NCI-H2227 treated with DMSO at 0.1 percent for 48 hours (cell line): Measurements from ENCODE around the gene PPFIBP2.

ENCODE experiments used
- DNase-seq: peaks from one replicate; lab custom pipeline; 2025; lab: John Stamatoyannopoulos, UW

The PPFIBP2 gene

DNA sequence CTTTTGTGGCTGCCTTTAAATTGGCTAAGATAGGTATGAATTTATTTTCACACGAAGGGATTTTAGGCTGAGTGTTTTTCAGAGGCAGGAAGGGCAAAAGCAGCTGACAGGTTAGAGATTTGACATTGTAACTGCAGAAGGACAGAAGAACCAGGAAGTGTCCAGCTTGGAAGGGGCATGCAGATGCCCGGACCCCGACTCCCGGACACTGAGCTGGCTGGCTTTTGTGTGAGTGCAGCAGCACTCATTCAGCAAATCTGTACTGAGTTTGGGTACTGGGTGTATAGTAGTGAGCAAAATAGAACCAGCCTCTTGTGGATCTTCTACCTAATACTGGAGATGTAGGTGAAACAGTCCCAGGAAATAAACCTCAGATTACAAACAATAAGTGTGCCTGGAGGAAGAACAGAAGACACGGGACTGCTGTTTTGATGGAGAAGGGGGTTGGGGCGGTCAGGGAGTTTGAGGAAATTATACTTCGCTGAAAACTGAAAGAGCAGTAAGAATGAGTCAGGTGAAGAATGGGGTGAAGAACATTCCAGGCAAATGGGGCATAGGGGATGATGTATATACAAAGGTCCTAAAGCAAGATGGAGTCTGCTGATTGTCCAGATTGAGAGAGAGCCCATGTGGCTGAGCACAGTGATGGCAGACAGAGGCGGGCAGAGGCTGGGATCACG lies 64.6 kb downstream of the PPFIBP2 start:
- no peak for DNase-seq

DNA sequence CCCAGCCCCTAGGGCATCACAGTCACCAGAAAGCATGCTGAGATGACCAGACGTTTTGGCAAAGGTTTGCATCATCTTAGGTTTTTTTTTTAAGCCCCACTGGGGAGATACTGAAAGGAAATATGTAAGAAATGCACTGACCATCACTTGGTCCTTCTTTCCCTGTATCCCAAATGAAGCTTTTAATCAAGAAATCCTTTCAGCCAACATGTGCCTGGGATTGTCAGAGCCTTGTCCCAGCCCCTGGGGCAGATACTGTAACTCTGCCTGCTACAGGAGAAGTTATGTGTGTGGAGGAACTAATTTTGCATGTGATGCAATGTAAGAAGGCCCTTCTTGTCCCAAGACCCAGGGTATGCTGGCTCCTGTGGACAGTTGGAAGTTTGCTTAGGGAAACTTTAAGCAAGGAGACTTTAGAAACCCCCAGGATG lies 65.6 kb downstream of the PPFIBP2 start:
- DNase-seq = no peak

DNA sequence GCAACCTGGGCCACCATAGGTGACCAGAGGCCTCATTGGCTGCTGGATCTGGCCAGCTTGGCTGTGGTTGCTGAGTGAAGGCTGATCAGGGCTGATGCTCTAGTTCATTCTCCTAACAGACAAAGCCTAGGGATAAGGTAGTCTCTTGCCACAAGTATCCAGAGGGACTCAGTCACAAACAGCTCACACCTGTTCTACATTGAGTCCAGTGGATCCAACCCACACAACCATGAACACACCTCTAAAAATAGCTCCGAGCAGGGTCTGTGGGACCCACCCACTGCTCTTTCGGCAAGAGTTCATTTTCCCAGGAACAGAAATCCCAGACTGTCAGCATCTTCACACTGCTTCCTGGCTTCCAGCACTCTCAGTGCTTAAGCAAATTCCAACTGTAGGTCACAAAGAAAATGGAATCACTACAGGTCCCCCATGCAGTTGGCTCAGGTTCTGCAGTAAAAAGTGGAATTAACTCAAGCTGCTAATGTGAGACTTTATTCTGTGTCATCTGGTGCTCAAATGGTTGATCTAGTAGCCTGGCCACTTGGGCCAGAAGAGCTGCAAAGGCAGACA lies 67.3 kb downstream of the PPFIBP2 start:
- no peak for DNase-seq

DNA sequence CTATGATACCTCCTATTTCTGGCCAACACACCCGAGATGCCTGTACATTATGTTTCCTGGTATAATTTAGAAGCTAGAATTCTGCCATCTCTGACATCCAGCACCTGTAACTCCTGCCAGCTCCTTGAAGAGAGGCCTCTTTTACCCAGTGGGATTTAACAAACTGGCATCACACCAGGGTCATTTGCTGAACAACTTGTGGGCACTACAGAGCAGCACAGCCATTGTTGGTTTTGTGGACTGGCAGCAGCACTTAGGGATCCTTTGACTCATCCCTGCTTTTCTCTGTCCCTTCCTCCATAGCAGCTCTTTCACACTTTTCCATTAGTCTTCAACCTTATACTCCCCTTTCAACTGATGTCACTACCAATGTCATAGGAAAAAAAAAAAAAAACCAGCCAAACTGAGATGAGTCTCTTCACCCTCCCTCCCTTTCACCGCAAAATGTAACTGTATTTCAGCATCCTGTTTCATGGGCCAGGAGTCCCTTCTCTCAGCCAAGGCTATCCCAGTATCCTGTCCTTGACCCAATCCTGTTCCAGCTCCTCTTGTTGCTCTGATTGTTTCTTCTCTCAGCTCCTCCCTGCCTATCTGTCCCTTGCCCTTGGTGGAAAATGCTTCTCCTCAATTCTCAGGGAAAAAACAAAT lies 68.7 kb downstream of the PPFIBP2 start:
- no peak for DNase-seq

DNA sequence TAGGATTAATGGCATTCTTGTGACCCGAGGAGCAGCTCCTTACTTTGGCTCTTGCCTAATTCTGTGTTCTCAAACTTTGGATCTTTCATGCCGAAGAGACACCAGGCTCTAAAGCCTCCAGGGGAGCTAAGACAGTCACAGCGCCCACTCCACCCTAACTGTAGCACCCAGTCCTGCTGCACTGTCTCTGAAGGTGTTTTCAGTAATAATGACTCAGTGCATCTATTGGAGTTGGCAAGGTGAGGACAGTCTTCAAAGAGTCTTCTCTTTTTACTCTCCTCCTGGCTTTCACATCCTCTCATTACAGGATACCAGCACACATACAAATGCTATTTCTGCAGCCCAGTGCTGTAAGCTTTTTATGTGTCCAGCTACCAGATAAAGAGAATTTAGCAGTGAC lies 69.4 kb downstream of the PPFIBP2 start:
- no peak for DNase-seq

DNA sequence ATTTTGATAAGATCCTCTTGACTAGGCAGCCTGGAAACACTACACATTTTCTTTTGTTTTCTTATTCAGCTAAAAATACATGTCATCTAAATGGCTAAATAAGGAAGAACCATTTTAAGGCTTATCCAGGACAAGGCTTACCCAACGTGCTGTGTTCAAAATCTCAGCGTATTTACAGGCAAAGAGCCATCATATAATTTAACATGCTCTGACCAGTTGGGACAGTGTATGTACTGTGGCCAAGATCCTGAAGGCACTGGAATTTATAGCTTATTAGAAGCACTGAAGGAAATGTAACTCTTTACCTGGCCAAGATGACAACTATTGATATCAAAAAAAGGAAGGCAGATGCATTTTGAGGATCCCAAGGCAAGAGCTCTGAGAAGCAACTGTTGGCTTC lies 71.1 kb downstream of the PPFIBP2 start:
- no peak for DNase-seq

DNA sequence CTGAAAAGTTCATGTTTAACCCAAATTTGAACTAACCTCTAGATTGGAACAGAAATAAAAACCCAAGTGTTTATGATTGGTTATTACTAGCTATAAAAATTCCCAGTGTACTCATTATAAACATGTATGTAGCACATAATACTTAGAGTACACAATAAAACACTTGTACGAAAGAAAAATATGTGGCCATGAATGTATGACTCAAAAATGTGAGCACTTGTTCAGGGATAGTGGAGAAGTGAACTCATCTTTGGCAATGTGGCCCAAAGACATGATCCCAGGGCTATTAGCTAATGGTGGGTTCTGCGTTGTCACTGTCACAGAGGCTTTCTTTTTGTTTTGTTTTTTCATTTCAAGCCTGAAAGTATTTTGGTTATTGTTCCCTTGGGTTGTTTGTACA lies 72.0 kb downstream of the PPFIBP2 start:
- DNase-seq = no peak

DNA sequence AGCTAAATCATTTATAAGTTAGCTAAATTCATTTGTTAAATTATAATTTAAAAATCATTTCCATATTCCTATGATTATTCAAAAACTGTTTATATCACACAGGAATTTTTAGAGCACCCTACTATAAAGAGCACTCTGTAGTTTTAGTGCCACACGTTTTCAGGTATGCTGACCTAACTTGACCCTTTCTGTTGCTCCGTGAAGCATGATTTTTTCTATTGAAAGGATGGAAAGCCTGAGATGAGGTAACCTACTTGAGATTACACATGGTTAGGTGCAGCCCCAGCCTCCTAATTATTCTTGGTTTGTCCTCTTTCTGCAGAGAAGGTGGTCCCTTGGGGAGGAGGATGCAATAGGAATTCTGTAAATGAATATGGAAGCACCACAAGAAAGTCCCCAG lies 72.6 kb downstream of the PPFIBP2 start:
- no peak for DNase-seq

DNA sequence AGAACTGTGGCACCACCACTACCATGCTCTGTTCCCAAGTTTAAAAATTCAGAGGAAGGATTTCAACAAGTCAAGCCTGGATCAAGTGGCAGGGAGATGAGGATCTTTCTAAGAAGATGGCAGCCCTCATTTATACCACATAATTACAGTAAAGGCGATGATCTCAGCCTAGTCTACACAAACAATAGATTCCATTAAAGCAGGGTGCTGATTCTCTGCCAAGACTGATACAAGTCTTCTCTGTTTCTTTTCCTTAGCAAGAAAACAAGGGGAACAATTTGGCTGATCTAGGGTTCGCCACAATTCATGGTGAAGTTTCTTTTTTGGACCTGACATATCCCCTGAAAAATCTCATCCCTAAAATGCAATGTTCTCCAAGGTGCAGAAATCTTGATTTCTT lies 73.9 kb downstream of the PPFIBP2 start:
- DNase-seq = no peak

DNA sequence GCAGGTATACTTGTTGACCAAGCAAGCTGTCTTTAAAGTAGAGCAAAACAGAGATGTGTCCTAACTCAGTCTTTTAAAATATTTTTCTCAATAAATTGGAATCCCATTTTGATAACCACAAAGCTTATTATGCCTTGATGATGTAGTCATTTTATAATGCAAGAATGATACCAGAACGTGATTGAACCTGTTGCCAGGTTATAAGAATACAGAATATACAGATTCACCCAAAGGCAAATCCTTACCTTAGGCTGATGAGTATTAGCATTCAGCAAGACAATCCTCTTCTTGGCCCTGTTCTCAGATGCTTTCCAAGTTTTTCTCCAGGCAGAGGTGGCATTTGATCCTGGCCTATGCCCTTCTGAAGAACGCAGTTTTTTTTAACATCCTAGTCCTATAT lies 76.1 kb downstream of the PPFIBP2 start:
- DNase-seq = no peak

DNA sequence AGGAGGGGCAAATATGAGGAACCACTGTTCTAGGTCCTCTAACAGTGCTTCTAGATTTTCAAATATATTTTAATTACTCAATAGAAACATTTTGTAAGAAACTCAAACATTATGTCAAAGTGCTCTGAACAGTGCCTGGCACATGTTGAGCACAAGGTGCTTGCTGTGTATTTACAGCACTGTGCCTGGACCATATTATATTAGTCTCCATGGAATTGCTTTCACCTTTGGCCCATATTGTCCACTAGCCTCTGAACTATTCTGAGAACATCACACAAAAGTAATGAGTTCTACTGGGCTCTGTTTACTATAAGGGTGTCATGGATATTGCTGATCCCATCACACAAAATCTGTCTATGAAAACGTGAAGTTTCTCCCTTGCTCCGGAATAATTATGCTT lies 76.7 kb downstream of the PPFIBP2 start:
- DNase-seq = no peak

DNA sequence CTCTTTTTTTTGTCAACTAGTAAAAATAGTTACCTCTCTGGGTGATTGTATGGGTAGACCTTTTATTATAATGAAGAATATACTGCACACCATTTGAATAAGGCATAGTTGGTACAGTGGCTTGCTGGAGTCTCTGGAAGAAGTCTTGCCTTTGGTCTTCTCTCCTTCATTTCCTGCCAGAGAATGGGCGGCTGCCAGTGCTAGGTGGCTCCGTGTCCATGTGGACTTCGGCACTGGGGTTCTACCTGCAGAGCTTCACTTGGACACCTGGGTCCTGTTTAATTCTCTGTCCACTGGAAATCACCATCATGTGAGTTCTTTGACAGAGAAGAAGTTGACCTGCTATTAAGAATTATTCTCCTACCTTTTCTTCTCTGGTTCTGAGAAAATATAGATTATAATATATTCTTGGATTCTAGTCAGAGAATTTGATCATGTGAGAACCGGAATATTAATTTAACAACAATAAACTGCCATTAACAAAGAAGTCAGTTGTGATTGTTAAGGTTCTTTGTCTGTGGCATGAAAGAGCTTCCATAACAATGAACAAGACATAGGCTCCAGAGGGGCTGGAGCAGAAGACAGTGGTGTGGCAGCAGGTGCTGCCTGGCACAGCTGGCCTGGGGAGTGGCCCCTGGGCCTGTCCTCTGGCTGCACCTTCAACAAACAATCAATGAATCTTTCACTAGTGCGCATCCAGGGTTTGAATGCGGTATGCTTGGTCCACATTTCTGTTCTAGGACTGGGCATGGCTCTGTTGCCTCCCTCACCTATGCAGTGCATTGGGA lies 77.5 kb downstream of the PPFIBP2 start:
- no peak for DNase-seq

DNA sequence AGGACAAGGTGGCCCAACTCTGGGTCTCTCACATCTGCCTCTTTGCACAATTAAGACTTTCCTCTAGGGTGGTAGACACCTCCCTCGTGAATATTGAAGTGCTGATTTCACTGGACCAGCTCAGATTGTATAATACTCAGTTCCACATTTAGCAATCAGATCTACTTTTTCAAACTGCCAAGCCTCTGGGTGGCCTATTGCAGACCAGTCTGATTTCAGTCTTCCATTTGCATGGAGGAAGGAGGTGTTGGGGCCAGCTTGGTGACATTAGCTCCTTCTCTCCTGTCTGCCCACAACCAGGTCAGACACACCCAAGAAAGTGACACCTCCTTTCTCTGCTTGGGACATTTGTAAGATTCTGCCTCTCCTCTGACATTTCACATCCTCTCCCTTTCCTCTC lies 78.2 kb downstream of the PPFIBP2 start:
- no peak for DNase-seq

DNA sequence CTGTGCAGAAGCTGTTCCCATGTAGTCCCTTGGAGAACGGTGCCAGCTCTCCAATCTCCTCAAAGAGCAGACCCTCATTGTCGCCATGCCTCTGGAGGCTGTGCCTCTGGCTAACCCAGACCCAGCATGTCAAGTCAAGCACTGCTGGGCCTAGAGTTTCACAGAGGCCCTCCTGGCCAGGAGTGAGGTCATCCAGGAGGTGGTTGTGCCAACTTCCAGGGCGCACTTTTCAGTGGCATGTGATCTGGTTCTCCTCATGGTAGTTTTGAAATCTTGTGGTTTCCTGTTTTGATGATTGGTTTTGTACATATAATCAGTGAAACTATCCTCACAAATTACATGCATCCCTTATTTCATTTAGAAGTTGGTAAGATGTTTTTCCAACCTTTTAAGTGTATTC lies 78.9 kb downstream of the PPFIBP2 start:
- no peak for DNase-seq

DNA sequence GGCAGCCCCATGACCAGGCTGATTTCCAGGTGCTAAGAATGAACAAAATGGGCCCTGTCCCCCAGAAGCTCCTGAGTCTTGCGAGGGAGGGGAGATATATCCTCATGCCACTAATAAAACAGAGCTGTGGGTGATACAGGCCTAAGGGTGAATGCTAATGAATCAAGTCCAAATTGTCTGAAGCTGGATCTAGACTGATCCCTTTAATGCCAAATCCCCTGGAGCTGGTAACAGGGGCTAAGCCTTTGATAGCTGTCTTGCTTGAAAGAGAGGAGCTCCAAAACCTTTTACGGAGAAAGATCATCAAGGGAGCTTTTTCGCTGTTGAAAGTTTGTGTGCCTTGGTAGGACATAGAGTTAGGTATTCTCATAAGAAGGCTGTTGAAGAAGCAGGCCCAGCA lies 79.7 kb downstream of the PPFIBP2 start:
- DNase-seq = no peak

DNA sequence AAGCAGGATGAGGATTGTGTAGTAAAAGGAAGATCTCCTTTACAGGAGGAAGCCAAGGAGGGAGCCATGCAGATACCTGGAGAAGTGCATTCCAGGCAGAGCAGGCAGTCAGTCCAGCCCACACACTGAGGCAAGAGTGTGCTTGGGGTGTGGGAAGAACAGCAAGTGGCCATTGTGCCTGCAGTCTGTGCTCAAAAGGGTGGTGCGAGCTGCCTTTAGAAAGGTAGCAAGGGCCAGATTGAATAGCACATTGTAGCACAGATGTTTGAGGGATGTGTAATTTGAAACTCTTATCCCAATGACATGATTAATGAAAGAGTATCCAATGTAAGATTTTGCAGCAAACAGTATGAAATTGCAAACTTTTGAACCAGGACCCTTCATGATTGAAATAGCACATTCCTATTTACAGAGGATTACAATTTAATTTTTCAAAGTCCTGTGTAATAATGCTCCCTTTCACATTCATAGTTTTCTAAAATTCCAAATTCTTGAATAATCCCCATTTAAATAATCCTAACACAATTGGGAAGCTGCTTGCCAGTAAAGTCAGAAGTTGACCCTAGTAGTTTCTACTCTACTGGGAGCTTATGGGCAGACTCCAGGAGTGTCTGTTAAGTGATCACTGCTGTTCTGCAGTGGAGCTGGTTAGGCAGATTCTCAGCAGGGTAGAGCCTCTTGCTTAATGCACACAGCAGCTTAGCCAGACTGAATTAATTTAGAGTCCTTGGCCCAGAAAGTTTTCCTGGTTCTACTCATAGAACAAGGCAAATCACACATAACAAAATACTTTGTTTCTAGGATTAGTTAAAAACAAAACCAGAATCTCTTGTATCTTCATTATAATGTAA lies 81.4 kb downstream of the PPFIBP2 start:
- DNase-seq = no peak

DNA sequence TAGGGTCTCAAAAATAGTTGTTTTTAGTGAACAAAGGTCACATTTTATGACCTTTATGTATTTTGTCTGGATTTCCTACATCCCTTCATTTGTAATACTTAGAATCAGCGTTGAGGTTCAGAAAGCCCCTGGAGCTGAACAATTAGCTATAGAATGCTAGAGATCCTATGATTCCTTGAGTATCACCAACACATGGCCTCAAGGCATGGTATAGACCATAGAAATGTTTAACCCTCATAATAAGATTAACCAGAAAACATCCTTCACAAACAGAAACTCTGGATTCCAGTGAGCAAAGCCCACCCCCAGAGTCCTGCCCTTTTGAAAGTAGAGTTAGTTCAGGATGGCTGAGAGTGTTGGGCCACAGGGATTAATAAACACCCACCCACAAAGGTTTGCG lies 82.2 kb downstream of the PPFIBP2 start:
- DNase-seq = no peak

DNA sequence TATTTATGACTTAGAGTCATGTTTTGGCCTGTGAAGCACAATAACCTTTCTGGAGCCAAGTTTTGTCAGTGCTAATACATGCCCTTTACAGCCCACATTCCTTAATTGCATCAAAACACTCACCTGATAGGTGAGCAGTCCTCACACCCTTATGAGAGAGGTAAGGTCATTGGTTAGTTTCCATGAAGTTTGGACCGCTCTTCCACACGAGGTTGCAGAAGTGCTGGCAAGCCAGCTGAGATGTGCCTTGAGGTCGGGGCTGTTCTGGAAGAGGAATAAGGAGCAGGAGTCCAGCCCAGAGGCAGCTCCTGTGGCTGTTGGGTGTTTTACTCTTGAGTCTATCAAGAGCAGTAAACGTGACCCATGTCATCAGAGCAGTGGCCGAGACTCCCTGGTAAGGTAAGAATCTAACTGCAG lies 83.2 kb downstream of the PPFIBP2 start:
- DNase-seq = no peak

DNA sequence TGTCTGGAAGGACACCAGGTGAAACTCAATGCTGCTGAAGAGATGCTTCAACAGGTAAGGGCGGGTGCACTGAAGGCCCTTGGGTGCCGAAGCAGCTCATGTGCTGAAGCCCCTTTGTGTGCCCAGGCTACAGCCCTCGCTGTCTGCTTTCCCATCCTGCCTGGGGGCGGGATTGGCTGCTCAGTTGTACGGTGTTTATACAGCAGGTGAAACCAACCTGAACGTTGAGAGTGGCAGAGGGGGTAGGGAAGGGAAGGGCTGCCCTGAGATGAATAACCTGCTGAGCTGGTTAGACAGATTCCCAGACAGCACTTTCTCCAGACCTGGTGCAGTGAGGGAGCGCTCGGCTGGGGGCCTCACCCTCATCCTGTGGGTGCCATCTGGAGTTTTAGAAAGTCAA lies 83.8 kb downstream of the PPFIBP2 start:
- DNase-seq = no peak

DNA sequence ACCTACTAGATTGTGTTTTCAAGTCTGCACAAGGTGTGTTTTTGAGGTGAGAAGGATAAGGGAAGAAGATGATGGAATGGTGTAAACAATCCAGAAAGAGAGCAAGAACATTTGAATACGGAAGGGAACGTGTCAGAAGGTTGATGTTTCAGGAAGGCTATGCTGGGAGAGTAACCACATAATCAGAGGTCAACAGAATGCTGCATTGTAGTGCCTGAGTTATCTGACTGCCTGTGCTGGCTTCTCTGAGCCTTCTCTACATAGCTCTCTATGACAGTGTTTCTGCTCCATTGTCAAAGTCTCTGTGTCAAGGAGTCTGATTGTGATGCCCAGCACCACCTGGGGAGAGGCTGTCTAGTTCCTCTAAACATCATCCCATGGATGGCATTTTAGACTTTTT lies 85.4 kb downstream of the PPFIBP2 start:
- DNase-seq = no peak

DNA sequence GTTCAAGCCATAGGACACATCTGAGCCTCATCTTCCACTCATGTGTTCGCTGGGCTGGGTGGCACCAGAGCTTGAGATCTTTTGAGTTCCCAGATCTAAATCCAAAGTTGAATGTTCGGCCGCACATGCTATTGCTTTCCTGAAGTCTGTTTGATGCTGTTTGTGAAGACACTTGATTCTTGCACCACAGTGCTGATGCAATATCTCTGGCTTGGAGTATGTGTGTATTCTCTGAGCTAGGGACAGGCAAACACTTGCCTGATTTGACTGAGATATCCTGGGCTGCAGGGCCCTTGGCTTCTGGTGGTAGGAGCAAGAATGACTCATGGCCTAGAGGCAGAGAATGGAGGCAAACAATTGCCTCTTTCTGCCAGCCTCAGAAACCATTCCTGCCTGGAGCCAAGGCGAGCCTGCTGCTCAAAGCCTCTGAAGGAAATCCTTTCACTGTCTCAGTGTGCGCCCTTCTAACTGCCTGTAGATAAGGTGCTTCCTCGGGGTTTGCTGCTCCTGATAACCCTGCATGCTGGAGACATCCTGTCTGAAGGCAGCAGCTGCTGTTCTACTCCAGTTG lies 86.5 kb downstream of the PPFIBP2 start:
- DNase-seq = no peak
